GM18507 (cell line): ENCODE results near the gene ARID5A.
"Not testable (repeated sequence)": the region's sequence is repeated elsewhere in the genome, so short reads cannot be mapped to it uniquely, and the experiment has no call there.

Experiments used
- DNase-seq: peaks from one replicate; pipeline ENCODE4 v3.0.0; 2011; ENCODE audit warnings: low read depth; ENCODE audit not compliant: insufficient read length; ENCODE audit errors: extremely low spot score
- FAIRE-seq: peaks from 2 replicates; lab custom pipeline; 2011; peaks lifted over from hg19 to GRCh38; lab: Jason Lieb, UNC

The ARID5A gene

GRCh38 chr2:96552315-96553175, 16.0 kb downstream of the ARID5A start:
- FAIRE-seq, result no peak

GRCh38 chr2:96553176-96553956, 16.8 kb downstream of the ARID5A start:
- no peak for FAIRE-seq
- DNase-seq, result no peak

More at GRCh38 chr2:96552315-96553175, 16.0 kb downstream of the ARID5A start:
- no peak for DNase-seq

GRCh38 chr2:96553957-96554292, 17.4 kb downstream of the ARID5A start:
- FAIRE-seq, result not testable (repeated sequence)

GRCh38 chr2:96554293-96555145, 18.0 kb downstream of the ARID5A start:
- FAIRE-seq (peak; percentile 80), DNase-seq (peak; percentile 70)

More at GRCh38 chr2:96553957-96554292, 17.4 kb downstream of the ARID5A start:
- not testable (repeated sequence) for DNase-seq

GRCh38 chr2:96555146-96555610, 18.6 kb downstream of the ARID5A start:
- FAIRE-seq, result no peak
- DNase-seq, result no peak

- DNase-seq (no peak), FAIRE-seq (no peak)
These were observed 20.1 kb downstream of the ARID5A start for GRCh38 chr2:96556441-96557330.

GRCh38 chr2:96557421-96557820, 20.9 kb downstream of the ARID5A start:
- DNase-seq, FAIRE-seq: not testable (repeated sequence)

GRCh38 chr2:96558061-96558460, 21.5 kb downstream of the ARID5A start:
- DNase-seq, result no peak
- FAIRE-seq, result no peak

- FAIRE-seq, result no peak
- DNase-seq, result no peak
These were observed 21.9 kb downstream of the ARID5A start for GRCh38 chr2:96558485-96558884.

- DNase-seq, result no peak
- FAIRE-seq, result no peak
These were observed 27.5 kb downstream of the ARID5A start for GRCh38 chr2:96564026-96564425.

- FAIRE-seq, result no peak
- DNase-seq, result no peak
These were observed 28.0 kb downstream of the ARID5A start for GRCh38 chr2:96564563-96564962.

GRCh38 chr2:96565111-96565510, 28.6 kb downstream of the ARID5A start:
- FAIRE-seq, result no peak
- DNase-seq, result no peak

- DNase-seq (no peak), FAIRE-seq (no peak)
These were observed 31.5 kb downstream of the ARID5A start for GRCh38 chr2:96568094-96568493.

- DNase-seq (no peak), FAIRE-seq (no peak)
These were observed 37.8 kb downstream of the ARID5A start for GRCh38 chr2:96574364-96574763.

GRCh38 chr2:96575785-96576456, 39.4 kb downstream of the ARID5A start:
- FAIRE-seq, result no peak
- no peak for DNase-seq

- FAIRE-seq (no peak), DNase-seq (no peak)
These were observed 40.9 kb downstream of the ARID5A start for GRCh38 chr2:96577501-96577900.

- no peak for FAIRE-seq
- DNase-seq, result no peak
These were observed 42.2 kb downstream of the ARID5A start for GRCh38 chr2:96578731-96579130.

GRCh38 chr2:96579422-96579821, 42.9 kb downstream of the ARID5A start:
- DNase-seq (no peak), FAIRE-seq (no peak)
